ENCODE measurements around the gene PPP2R5D.

Gene PPP2R5D

GRCh38 chr6:43014434-43014909, 30.1 kb downstream of the PPP2R5D start:
- H3K79me2 ChIP-seq (ENCODE audit: low read length), result peaks cover 58% of the 10 kb centered on the region
- no peaks in the 10 kb centered on the region for H3K9me2 ChIP-seq (replicated peaks; ENCODE audit: insufficient read depth, low read length)
- TF ChIP-seq, protein P1, sequence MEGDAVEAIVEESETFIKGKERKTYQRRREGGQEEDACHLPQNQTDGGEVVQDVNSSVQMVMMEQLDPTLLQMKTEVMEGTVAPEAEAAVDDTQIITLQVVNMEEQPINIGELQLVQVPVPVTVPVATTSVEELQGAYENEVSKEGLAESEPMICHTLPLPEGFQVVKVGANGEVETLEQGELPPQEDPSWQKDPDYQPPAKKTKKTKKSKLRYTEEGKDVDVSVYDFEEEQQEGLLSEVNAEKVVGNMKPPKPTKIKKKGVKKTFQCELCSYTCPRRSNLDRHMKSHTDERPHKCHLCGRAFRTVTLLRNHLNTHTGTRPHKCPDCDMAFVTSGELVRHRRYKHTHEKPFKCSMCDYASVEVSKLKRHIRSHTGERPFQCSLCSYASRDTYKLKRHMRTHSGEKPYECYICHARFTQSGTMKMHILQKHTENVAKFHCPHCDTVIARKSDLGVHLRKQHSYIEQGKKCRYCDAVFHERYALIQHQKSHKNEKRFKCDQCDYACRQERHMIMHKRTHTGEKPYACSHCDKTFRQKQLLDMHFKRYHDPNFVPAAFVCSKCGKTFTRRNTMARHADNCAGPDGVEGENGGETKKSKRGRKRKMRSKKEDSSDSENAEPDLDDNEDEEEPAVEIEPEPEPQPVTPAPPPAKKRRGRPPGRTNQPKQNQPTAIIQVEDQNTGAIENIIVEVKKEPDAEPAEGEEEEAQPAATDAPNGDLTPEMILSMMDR (IDR thresholded peaks at IDR 0.05; ENCODE audit: low read length), result no peak
- TF ChIP-seq EZH2 (optimal IDR thresholded peaks at IDR 0.05; ENCODE audit: low read depth, low read length), result no peak
- TF ChIP-seq EZH2phosphoT487 (IDR thresholded peaks at IDR 0.05; ENCODE audit: low read length), result no peak
- H3K4me1 ChIP-seq (ENCODE audit: low read length), result peaks cover 9% of the 10 kb centered on the region; the same call in 1 of the 2 replicates
- no peak overlapping the region; the same call in 1 of the 2 replicates for H3K27ac ChIP-seq (ENCODE audit: low read length)
- no peaks in the 10 kb centered on the region for H4K20me1 ChIP-seq (ENCODE audit: insufficient read depth, low read length)
- H3K4me3 ChIP-seq (ENCODE audit: low read length), result peak overlapping the region; percentile 96
- DNase-seq, result no peak
- H2AFZ ChIP-seq (ENCODE audit: low read length), result peak overlapping the region; percentile 42; the same call in 1 of the 2 replicates
- H3K4me2 ChIP-seq (ENCODE audit: low read depth, low read length), result peak overlapping the region; percentile 93
- no peaks in the 10 kb centered on the region; the same call in 1 of the 2 replicates for H3K36me3 ChIP-seq (replicated peaks; ENCODE audit: insufficient read depth, low read length)
- H3K9me3 ChIP-seq (replicated peaks; ENCODE audit: insufficient read depth, low read length), result no peaks in the 10 kb centered on the region
- H3K27me3 ChIP-seq (replicated peaks; ENCODE audit: insufficient read depth, low read length), result no peaks in the 10 kb centered on the region
- H3K9ac ChIP-seq (ENCODE audit: low read length), result peak overlapping the region; percentile 78
- no peaks in the 10 kb centered on the region for H3F3A ChIP-seq (ENCODE audit: insufficient read depth, low read length)

GRCh38 chr6:43016176-43016942, 32.0 kb downstream of the PPP2R5D start:
- Histone ChIP-seq H3K4me1 (ENCODE audit: low read length) (peaks cover 16% of the 10 kb centered on the region; the same call in 1 of the 2 replicates), H2AFZ (ENCODE audit: low read length) (no peak overlapping the region), H3K4me2 (ENCODE audit: low read depth, low read length) (no peak overlapping the region), H3K9ac (ENCODE audit: low read length) (no peak overlapping the region), H3K9me3 (replicated peaks; ENCODE audit: insufficient read depth, low read length) (no peaks in the 10 kb centered on the region), H4K20me1 (ENCODE audit: insufficient read depth, low read length) (no peaks in the 10 kb centered on the region), H3F3A (ENCODE audit: insufficient read depth, low read length) (no peaks in the 10 kb centered on the region), H3K9me2 (replicated peaks; ENCODE audit: insufficient read depth, low read length) (no peaks in the 10 kb centered on the region), H3K36me3 (replicated peaks; ENCODE audit: insufficient read depth, low read length) (no peaks in the 10 kb centered on the region; the same call in 1 of the 2 replicates), H3K79me2 (ENCODE audit: low read length) (peaks cover 66% of the 10 kb centered on the region), H3K27ac (ENCODE audit: low read length) (no peak overlapping the region), H3K27me3 (replicated peaks; ENCODE audit: insufficient read depth, low read length) (no peaks in the 10 kb centered on the region), H3K4me3 (ENCODE audit: low read length) (no peak overlapping the region)
- TF ChIP-seq EZH2phosphoT487 (IDR thresholded peaks at IDR 0.05; ENCODE audit: low read length) (no peak), EZH2 (optimal IDR thresholded peaks at IDR 0.05; ENCODE audit: low read depth, low read length) (no peak)
- TF ChIP-seq, protein P1 (IDR thresholded peaks at IDR 0.05; ENCODE audit: low read length), result no peak
- DNase-seq, result no peak

GRCh38 chr6:43016943-43017334, 32.6 kb downstream of the PPP2R5D start:
- peaks cover 3% of the 10 kb centered on the region; the same call in 1 of the 2 replicates for H3F3A ChIP-seq (ENCODE audit: insufficient read depth, low read length)
- no peaks in the 10 kb centered on the region for H3K27me3 ChIP-seq (replicated peaks; ENCODE audit: insufficient read depth, low read length)
- no peaks in the 10 kb centered on the region for H4K20me1 ChIP-seq (ENCODE audit: insufficient read depth, low read length)
- H3K36me3 ChIP-seq (replicated peaks; ENCODE audit: insufficient read depth, low read length), result no peaks in the 10 kb centered on the region; the same call in 1 of the 2 replicates
- no peaks in the 10 kb centered on the region for H3K9me3 ChIP-seq (replicated peaks; ENCODE audit: insufficient read depth, low read length)
- no peak overlapping the region for H3K4me2 ChIP-seq (ENCODE audit: low read depth, low read length)
- no peak overlapping the region for H3K27ac ChIP-seq (ENCODE audit: low read length)
- no peak for DNase-seq
- H2AFZ ChIP-seq (ENCODE audit: low read length), result no peak overlapping the region
- no peak overlapping the region for H3K9ac ChIP-seq (ENCODE audit: low read length)
- TF ChIP-seq, protein P1 (IDR thresholded peaks at IDR 0.05; ENCODE audit: low read length), result no peak
- TF ChIP-seq EZH2 (optimal IDR thresholded peaks at IDR 0.05; ENCODE audit: low read depth, low read length) (no peak), EZH2phosphoT487 (IDR thresholded peaks at IDR 0.05; ENCODE audit: low read length) (no peak)
- peaks cover 66% of the 10 kb centered on the region for H3K79me2 ChIP-seq (ENCODE audit: low read length)
- H3K4me1 ChIP-seq (ENCODE audit: low read length), result peaks cover 16% of the 10 kb centered on the region; the same call in 1 of the 2 replicates
- H3K9me2 ChIP-seq (replicated peaks; ENCODE audit: insufficient read depth, low read length), result no peaks in the 10 kb centered on the region
- H3K4me3 ChIP-seq (ENCODE audit: low read length), result no peak overlapping the region

Data from MM.1S (cell line).